ENCODE results near the gene MYORG.
"Not testable (repeated sequence)": the region's sequence is repeated elsewhere in the genome, so short reads cannot be mapped to it uniquely, and the experiment has no call there.

Gene MYORG

GRCh38 chr9:34367751-34368410 lies 8.8 kb downstream of the MYORG start:
- DNase-seq = not testable (repeated sequence)

GRCh38 chr9:34366365-34366764 lies 10.3 kb downstream of the MYORG start:
- no peak for DNase-seq

DNA sequence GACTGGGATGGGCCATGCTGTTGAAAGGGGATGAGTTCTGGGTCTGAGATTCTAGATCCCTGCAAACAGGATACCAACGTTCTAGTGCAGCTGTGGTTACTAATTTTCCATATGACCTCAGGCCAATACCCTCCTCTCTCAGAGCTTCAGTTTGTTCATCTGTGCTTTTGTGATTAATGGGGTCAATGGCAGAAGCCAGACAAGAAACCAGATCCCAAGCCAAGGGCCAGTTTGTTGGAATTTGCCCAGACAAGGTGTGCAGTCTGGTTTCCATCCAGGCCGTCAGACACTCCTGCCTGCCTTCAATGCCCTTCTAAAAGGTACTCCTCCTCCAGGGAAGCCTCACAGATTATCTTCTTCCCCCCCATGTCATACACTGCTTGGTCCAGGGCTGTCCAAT lies 11.4 kb downstream of the MYORG start:
- no peak for DNase-seq

DNA sequence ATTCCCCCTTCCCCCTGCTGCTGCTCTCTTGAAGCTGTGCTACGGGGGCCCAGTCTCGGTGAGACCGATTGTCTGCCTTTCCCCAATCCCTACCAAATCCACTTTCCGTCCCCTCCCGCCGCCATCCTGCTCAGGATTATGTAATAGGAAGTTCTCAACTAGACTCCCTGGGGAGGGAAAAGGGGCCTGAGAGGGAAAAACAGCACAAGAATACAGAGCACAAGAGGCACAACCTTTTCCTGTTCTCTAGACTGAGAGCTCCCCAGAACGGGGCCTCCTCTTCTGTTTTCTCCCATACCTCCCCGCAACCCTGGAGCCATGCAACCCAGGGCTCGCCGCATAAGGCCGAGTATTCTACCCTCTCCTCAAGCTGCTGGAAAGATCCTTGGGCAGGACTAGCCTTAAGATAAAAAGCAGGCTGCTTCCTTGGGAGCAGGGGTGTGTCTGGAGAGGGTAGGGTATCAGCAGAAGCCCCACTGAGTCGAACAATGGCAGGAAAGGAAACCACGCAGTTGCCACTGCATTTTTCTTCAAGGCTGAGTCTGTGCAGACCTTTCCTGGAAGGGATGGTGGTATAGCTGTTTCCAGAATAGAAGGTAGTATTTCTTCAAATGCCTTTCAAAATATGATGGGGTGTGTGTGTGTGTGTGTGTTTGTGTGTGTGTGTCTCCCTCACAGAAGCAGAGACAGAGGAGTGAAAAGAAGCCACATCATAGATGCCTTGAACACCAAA lies 12.9 kb downstream of the MYORG start:
- no peak for DNase-seq

- no peak for DNase-seq
Observed at GRCh38 chr9:34362614-34363214, 14.0 kb downstream of the MYORG start.

DNA sequence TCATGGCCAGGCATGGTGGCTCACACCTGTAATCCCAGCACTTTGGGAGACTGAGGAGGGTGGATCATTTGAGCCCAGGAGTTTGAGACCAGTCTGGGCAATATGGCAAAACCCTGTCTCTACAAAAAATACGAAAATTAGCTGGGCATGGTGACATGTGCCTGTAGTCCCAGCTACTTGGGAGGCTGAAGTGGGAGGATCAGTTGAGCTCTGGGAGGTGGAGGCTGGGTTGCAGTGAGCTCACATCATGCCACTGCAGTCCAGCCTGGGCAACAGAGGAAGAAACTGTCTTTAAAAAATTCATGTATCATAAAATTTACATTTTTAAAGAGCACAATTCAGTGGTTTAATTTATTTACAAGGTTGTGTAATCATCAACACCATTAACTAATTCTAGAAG lies 23.7 kb downstream of the MYORG start:
- DNase-seq = not testable (repeated sequence)

DNA sequence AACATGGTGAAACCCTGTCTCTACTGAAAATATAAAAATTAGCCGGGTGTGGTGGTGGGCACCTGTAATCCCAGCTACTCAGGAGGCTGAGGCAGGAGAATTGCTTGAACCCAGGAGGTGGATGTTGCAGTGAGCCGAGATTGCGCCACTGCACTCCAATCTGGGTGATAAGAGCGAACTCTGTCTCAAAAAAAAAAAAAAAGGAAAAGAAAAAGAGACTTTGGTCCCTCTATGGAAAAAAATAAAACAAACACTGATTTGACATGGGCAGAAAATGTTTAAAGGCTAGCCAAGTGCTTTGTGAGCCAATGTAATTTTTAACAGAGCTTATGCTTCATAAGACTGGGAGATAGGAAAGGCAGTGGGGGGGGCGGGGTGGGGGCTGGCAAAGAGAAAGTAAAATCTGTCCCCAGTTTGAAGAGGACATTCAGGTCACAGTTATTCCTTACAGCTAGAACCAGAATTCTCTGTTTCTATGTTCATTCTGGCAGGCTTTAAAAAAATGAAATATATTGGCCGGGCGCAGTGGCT lies 24.5 kb downstream of the MYORG start:
- DNase-seq = not testable (repeated sequence)

GRCh38 chr9:34349324-34349723 lies 27.4 kb downstream of the MYORG start:
- DNase-seq = no peak

DNA sequence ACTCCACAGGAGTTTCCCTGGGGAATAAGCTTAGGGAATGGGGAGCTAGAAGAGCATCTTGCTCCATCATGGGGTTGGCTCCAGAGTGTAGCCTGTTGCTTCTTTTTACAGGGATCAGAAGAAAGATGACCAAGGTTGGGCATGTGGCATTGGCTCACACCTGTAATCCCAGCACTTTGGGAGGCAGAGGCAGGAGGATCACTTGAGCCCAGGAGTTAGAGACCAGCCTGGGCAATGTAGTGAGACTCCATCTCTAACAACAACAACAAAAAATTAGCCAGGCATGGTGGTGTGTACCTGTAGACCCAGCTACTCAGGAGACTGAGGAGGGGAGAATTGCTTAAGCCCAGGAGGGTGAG lies 28.9 kb downstream of the MYORG start:
- DNase-seq = no peak

DNA sequence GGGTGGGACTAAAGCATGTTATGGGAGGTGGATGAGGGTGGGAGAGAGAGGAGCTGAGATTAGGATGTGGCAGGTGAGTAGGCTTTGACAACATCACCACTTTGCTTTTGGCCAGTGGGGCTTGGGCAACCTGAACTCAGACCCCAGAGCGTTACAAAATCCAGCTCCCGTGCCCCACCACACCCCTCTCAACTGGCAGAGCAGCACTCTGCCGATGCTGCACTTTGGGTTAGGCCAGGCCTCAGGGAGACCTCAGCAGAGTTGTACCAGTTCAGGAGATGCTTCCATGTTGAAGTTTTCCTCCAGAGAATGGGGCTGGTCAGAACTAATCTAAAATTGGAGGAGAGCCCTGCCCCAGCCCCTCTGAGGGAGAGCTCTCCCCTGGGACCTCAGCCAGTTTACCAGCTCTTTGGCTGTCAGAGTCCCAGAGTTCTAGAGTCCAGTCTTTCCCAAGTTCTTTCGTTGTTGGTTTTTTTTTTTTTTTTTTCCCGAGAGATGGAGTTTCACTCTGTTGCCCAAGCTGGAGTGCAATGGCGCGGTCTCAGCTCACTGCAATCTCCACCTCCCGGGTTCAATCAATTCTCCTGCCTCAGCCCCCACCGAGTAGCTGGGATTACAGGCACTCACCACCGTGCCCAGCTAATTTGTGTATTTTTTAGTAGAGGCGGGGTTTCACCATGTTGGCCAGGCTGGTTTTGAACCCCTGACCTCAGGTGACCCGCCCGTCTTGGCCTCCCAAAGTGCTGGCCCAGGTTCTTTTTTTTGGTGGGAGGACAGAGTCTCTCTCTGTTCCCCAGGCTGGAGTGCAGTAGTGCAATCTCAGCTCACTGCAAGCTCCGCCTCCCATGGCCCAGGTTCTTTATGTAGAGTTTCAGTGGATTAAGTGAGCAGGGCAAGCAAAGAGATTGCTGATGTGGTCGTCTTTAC lies 29.6 kb downstream of the MYORG start:
- DNase-seq = no peak

GRCh38 chr9:34343605-34344004 lies 33.1 kb downstream of the MYORG start:
- DNase-seq = no peak

GRCh38 chr9:34343090-34343489 lies 33.6 kb downstream of the MYORG start:
- DNase-seq = no peak

DNA sequence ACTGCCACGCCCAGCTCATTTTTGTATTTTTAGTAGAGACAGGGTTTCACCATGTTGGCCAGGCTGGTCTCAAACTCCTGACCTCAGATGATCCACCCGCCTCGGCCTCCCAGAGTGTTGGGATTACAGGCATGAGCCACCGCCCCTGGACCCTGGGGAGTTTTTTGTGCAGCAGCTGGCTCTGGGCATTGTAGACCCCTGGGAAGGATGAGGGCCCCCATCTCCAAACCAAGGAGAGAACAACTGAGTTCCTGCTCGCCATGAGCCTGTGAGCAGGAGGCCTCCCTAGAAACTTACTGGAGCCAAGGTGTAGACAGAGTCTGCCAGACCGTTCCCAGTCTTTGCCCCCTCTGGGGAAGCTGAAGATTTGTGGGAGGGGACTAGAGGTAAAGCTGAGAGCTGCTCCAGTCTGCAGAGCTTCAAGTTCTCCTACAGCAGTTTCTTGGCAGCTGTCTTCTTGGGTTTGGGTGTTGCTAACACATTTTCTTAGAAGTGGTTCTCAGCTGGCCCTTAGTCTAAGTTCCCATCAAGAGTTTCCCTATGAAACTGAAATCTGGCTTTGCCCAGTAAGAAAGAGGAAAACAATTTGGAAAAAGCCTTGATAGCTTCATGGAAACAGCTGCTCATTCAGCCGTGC lies 34.9 kb downstream of the MYORG start:
- DNase-seq = no peak

DNA sequence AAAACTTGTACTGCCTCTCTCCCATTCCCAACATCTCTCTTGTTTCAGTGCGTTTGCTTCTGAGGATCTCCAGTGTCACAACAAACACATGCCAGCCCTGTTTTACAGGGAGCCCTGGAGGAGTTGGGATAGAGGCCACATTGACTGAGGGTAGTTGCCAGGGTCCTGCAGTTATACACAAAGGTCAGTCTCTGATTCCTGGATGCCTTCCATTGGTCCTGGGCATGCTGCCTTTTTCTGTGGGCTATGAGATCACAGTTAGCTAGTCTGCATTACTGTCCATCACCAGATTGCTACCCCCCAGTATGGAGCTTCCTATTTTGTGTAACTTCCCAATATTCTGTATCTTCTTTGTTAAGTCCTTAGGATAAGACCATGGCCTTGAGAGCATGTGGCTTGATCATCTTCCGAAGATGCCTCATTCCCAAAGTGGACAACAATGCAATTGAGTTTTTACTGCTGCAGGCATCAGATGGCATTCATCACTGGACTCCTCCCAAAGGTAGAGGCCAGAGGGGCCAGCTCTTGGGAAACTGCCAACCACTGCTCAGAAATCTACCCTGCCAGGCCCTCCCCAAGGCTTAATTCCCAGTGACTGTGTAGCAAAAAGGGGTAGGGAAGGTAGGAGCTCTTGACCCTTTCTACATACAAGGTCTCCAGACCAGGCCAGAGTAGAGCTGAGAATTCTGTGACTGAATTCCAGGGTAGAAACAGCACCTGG lies 37.9 kb downstream of the MYORG start:
- DNase-seq = no peak

- DNase-seq = not testable (repeated sequence)
Observed at GRCh38 chr9:34338079-34338478, 38.6 kb downstream of the MYORG start.

- DNase-seq = no peak
Observed at GRCh38 chr9:34337403-34337802, 39.3 kb downstream of the MYORG start.

- no peak for DNase-seq
Observed at GRCh38 chr9:34335376-34335775, 41.3 kb downstream of the MYORG start.

DNA sequence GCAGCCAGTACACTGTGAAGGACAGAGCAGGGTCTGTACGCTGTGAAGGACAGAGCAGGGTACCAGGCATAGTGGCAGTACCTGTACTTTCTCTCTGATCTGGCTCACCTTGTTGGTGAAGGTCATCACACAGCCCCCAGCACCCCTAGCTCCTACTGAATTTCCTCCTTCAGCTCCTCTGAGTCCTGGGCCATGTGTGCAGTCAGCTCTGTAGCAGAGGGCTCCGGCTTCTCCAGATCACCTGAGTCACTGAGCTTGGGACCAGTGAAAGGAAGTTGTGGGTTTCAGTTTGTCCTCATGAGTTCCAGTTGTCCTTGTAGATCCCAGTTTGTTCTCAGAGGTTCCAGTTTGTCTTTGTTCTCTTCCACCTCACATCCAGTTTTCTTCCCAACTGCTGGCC lies 41.8 kb downstream of the MYORG start:
- no peak for DNase-seq

DNA sequence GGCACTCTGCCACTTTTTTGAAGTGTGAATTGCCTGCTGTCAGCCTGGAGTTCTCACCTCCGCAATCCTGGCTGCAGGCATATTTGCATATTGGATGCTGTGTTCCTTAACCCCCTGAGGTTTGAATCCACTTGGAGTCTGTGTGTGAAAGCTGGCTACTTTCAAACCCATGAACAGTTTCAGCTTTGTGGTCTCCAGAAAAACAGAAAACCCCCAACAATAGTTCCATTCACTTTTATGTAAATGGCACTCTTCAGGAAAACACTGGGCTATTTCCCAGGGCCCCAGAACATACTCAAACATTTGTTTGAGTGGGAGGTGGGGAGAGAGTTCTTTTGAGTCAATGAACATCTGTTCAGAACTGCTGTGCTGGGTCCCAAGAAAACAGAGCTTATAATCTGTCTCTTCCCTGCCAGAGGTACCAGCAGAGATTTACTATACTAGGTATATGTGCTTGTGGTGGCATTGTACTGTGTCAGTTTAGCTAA lies 42.3 kb downstream of the MYORG start:
- no peak for DNase-seq

GRCh38 chr9:34333836-34334235 lies 42.9 kb downstream of the MYORG start:
- DNase-seq = no peak

All from stimulated activated CD4-positive, alpha-beta T cell treated with anti-CD3 and anti-CD28 coated beads, Interleukin-1b, Interleukin-23, amount 100 ng/mL, for 48 hours (primary cell).